NT2/D1 (cell line): ENCODE results near the gene TOE1.

ENCODE experiments used
- YY1 ChIP-seq: IDR thresholded peaks from 2 replicates; pipeline ENCODE4 v1.6.1; 2011; ENCODE audit not compliant: insufficient read length, insufficient read depth
- ZNF274 ChIP-seq: IDR thresholded peaks from 2 replicates; pipeline ENCODE4 v1.6.1; 2011; ENCODE audit warnings: mild to moderate bottlenecking, low read depth, low read length

- TF ChIP-seq YY1 (no peak), ZNF274 (no peak)
Observed at GRCh38 chr1:45334308-45335245, 5.4 kb upstream of the TOE1 start.
